Ishikawa (cell line): Measurements from ENCODE around the gene FNDC1.

Experiments
- CEBPB ChIP-seq: IDR thresholded peaks from 2 replicates; pipeline ENCODE4 v1.6.1; 2012
- CREB1 ChIP-seq: IDR thresholded peaks from 2 replicates; pipeline ENCODE4 v1.6.1; 2012; ENCODE audit warnings: low read depth
- EGR1 ChIP-seq: IDR thresholded peaks from 2 replicates; pipeline ENCODE4 v1.6.1; 2012
- EP300 ChIP-seq: IDR thresholded peaks from 2 replicates; pipeline ENCODE4 v1.6.1; 2012; ENCODE audit warnings: borderline replicate concordance
- FOXM1 ChIP-seq: IDR thresholded peaks from 2 replicates; pipeline ENCODE4 v1.6.1; 2012; ENCODE audit warnings: low read depth, borderline replicate concordance
- MAX ChIP-seq: IDR thresholded peaks from 2 replicates; pipeline ENCODE4 v1.6.1; 2012
- NFIC ChIP-seq: IDR thresholded peaks from 2 replicates; pipeline ENCODE4 v1.6.1; 2012
- RAD21 ChIP-seq: IDR thresholded peaks from 2 replicates; pipeline ENCODE4 v1.6.1; 2012; ENCODE audit warnings: low read depth
- REST ChIP-seq: IDR thresholded peaks from 2 replicates; pipeline ENCODE4 v1.6.1; 2012; ENCODE audit warnings: low read depth, mild to moderate bottlenecking
- TAF1 ChIP-seq: IDR thresholded peaks from 2 replicates; pipeline ENCODE4 v1.6.1; 2012; ENCODE audit warnings: low read depth, mild to moderate bottlenecking
- TCF12 ChIP-seq: IDR thresholded peaks from 2 replicates; pipeline ENCODE4 v1.6.1; 2012; ENCODE audit warnings: low read depth
- TEAD4 ChIP-seq: IDR thresholded peaks from 2 replicates; pipeline ENCODE4 v1.6.1; 2012
- USF1 ChIP-seq: IDR thresholded peaks from 2 replicates; pipeline ENCODE4 v1.6.1; 2012
- YY1 ChIP-seq: IDR thresholded peaks from 2 replicates; pipeline ENCODE4 v1.6.1; 2012; ENCODE audit warnings: low read depth
- ZBTB7A ChIP-seq: IDR thresholded peaks from 2 replicates; pipeline ENCODE4 v1.6.1; 2012; ENCODE audit warnings: low read depth

FNDC1 gene

GRCh38 chr6:159301810-159302593, 132.8 kb downstream of the FNDC1 start:
- TF ChIP-seq CREB1, result no peak
- no peak for TF ChIP-seq EP300
- no peak for TF ChIP-seq TEAD4
- TF ChIP-seq ZBTB7A, result no peak

- TF ChIP-seq YY1 (no peak), RAD21 (no peak), ZBTB7A (no peak), TEAD4 (no peak), TCF12 (no peak), MAX (no peak), REST (no peak), NFIC (no peak)
Observed at GRCh38 chr6:159302594-159302992, 133.4 kb downstream of the FNDC1 start.

- TF ChIP-seq CREB1, result no peak
- no peak for TF ChIP-seq MAX
- TF ChIP-seq TEAD4, result no peak
- TF ChIP-seq CEBPB, result no peak
- no peak for TF ChIP-seq EP300
- no peak for TF ChIP-seq NFIC
- no peak for TF ChIP-seq REST
- TF ChIP-seq EGR1, result no peak
- TF ChIP-seq TCF12, result no peak
- TF ChIP-seq RAD21, result no peak
Observed at GRCh38 chr6:159303159-159303558, 134.0 kb downstream of the FNDC1 start.

GRCh38 chr6:159303784-159304183, 134.6 kb downstream of the FNDC1 start:
- TF ChIP-seq EP300 (no peak), CREB1 (no peak), NFIC (no peak)

- TF ChIP-seq YY1, result no peak
- no peak for TF ChIP-seq TCF12
- no peak for TF ChIP-seq MAX
- TF ChIP-seq TAF1, result no peak
- no peak for TF ChIP-seq RAD21
- TF ChIP-seq USF1, result no peak
- TF ChIP-seq REST, result no peak
- no peak for TF ChIP-seq FOXM1
- no peak for TF ChIP-seq CREB1
- no peak for TF ChIP-seq EP300
- TF ChIP-seq CEBPB, result no peak
- no peak for TF ChIP-seq TEAD4
- no peak for TF ChIP-seq ZBTB7A
- TF ChIP-seq EGR1, result no peak
- TF ChIP-seq NFIC, result no peak
Observed at GRCh38 chr6:159304641-159305040, 135.4 kb downstream of the FNDC1 start.

GRCh38 chr6:159305159-159305558, 136.0 kb downstream of the FNDC1 start:
- no peak for TF ChIP-seq CREB1
- no peak for TF ChIP-seq NFIC
- TF ChIP-seq CEBPB, result no peak
- no peak for TF ChIP-seq ZBTB7A
- TF ChIP-seq TCF12, result no peak
- TF ChIP-seq RAD21, result no peak
- TF ChIP-seq YY1, result no peak
- TF ChIP-seq EGR1, result no peak
- TF ChIP-seq FOXM1, result no peak
- TF ChIP-seq EP300, result no peak
- TF ChIP-seq TAF1, result no peak
- TF ChIP-seq MAX, result no peak
